GM23338 (cell line): Measurements from ENCODE around the gene NHLRC4. TPM values are rescaled to one million over a fixed set of nuclear protein-coding genes. Genes with fewer than 3 reads are reported as not detected.

Experiments used
- ATAC-seq: fragments of 200-7000 bp; cut with Tn5 transposase; 3 replicates; pipeline ENCODE4 v1.9.1; 2020
- DNase-seq: peaks from one replicate; pipeline ENCODE4 v3.0.0-alpha.2; 2015; ENCODE audit warnings: low spot score
- H2AFZ ChIP-seq: fragments of 200-600 bp; sonication (generic); 2 replicates; pipeline ENCODE4 v1.8.0; 2016; ENCODE audit warnings: antibody characterized with exemption, mild to moderate bottlenecking, moderate library complexity
- H3F3A ChIP-seq: fragments of 200-600 bp; sonication (generic); replicated peaks from 2 replicates; pipeline ENCODE4 v1.8.0; 2017; ENCODE audit warnings: antibody characterized with exemption, mixed run types, low read depth
- H3K27ac ChIP-seq: fragments of 200-600 bp; sonication (generic); 2 replicates; pipeline ENCODE4 v1.6.1; 2016; ENCODE audit warnings: low read depth
- H3K27me3 ChIP-seq: fragments of 200-600 bp; sonication (generic); 2 replicates; pipeline ENCODE4 v1.8.0; 2016; ENCODE audit warnings: mild to moderate bottlenecking, mixed run types, moderate library complexity; ENCODE audit not compliant: insufficient read depth
- H3K36me3 ChIP-seq: fragments of 200-600 bp; sonication (generic); 2 replicates; pipeline ENCODE4 v1.8.0; 2016; ENCODE audit warnings: mild to moderate bottlenecking; ENCODE audit not compliant: insufficient read depth
- H3K4me1 ChIP-seq: fragments of 200-600 bp; sonication (generic); 2 replicates; pipeline ENCODE4 v1.8.0; 2016; ENCODE audit warnings: mild to moderate bottlenecking, moderate library complexity; ENCODE audit not compliant: insufficient read depth
- H3K4me2 ChIP-seq: fragments of 200-600 bp; sonication (generic); 2 replicates; pipeline ENCODE4 v1.7.1; 2017; ENCODE audit warnings: mixed run types
- H3K4me3 ChIP-seq: fragments of 200-600 bp; sonication (generic); 2 replicates; pipeline ENCODE4 v1.6.1; 2016; ENCODE audit warnings: mixed run types
- H3K79me2 ChIP-seq: fragments of 200-600 bp; sonication (generic); replicated peaks from 2 replicates; pipeline ENCODE4 v1.8.0; 2017; ENCODE audit warnings: mild to moderate bottlenecking; ENCODE audit not compliant: insufficient read depth
- H3K9me2 ChIP-seq: fragments of 200-600 bp; sonication (generic); 2 replicates; pipeline ENCODE4 v1.8.0; 2017; ENCODE audit not compliant: insufficient read depth
- H4K20me1 ChIP-seq: fragments of 200-600 bp; sonication (generic); replicated peaks from 2 replicates; pipeline ENCODE4 v1.8.0; 2017; ENCODE audit warnings: mild to moderate bottlenecking; ENCODE audit not compliant: insufficient read depth
- H3K27ac Mint-ChIP-seq: 2 replicates; pipeline ENCODE4 v1.8.0; 2020; ENCODE audit warnings: inconsistent platforms, mild to moderate bottlenecking, moderate library complexity, mixed read lengths
- H3K27me3 Mint-ChIP-seq: 3 replicates; pipeline ENCODE4 v1.8.0; 2022; ENCODE audit warnings: low read depth, mild to moderate bottlenecking, moderate library complexity, mixed read lengths, inconsistent platforms; ENCODE audit not compliant: insufficient read depth, poor library complexity
- H3K36me3 Mint-ChIP-seq: 3 replicates; pipeline ENCODE4 v1.8.0; 2021; ENCODE audit warnings: low read depth, mild to moderate bottlenecking, inconsistent platforms, moderate library complexity, mixed read lengths
- H3K4me1 Mint-ChIP-seq: 3 replicates; pipeline ENCODE4 v1.8.0; 2020; ENCODE audit warnings: mild to moderate bottlenecking, inconsistent platforms, mixed read lengths
- H3K4me3 Mint-ChIP-seq: 3 replicates; pipeline ENCODE4 v1.8.0; 2021; ENCODE audit warnings: moderate library complexity, mild to moderate bottlenecking, inconsistent platforms, mixed read lengths
- H3K9me3 Mint-ChIP-seq: 3 replicates; pipeline ENCODE4 v1.8.0; 2020; ENCODE audit warnings: moderate library complexity, mild to moderate bottlenecking, inconsistent platforms, mixed read lengths
- ETS1 ChIP-seq: IDR thresholded peaks from 2 replicates; pipeline ENCODE4 v1.6.1; 2016; ENCODE audit warnings: antibody characterized with exemption
- POLR2AphosphoS5 ChIP-seq: IDR thresholded peaks from 2 replicates; pipeline ENCODE4 v1.6.1; 2016; ENCODE audit warnings: antibody characterized with exemption, low read depth
- REST ChIP-seq: IDR thresholded peaks from one replicate; pipeline ENCODE4 v1.6.1; 2018; ENCODE audit warnings: antibody characterized with exemption; ENCODE audit not compliant: unreplicated experiment
- polyA plus RNA-seq: library from polyadenylated mRNA; unstranded; fragments of >200 nt; fragmentation: Nextera tagmentation; extraction: Ambion mirVana; gene quantifications from 2 replicates; pipeline ENCODE4 v1.2.1, GENCODE V29; 2016
- total RNA-seq: library from RNA; depleted of rRNA; stranded (reverse); fragments of >200 nt; shearing (Covaris generic); gene quantifications from 2 replicates; pipeline ENCODE4 v1.2.3, GENCODE V29; 2014
- TF ChIP-seq, protein P1 (sequence below), 2 experiments: fragments of 200-600 bp in 1 of 2; sonication (generic) in 1 of 2; conservative IDR thresholded peaks; 2 replicates each; pipeline versions ENCODE4 v1.5.1 to v1.6.1; 2016 to 2017; ENCODE audit warnings: antibody characterized with exemption in 2 of 2, low read depth in 2 of 2, mild to moderate bottlenecking in 2 of 2, moderate library complexity in 1 of 2

NHLRC4 gene
- total and polyA plus RNA-seq, 2 experiments from 2014 or later = 0.47 to 0.80 TPM

- TF ChIP-seq, protein P1, sequence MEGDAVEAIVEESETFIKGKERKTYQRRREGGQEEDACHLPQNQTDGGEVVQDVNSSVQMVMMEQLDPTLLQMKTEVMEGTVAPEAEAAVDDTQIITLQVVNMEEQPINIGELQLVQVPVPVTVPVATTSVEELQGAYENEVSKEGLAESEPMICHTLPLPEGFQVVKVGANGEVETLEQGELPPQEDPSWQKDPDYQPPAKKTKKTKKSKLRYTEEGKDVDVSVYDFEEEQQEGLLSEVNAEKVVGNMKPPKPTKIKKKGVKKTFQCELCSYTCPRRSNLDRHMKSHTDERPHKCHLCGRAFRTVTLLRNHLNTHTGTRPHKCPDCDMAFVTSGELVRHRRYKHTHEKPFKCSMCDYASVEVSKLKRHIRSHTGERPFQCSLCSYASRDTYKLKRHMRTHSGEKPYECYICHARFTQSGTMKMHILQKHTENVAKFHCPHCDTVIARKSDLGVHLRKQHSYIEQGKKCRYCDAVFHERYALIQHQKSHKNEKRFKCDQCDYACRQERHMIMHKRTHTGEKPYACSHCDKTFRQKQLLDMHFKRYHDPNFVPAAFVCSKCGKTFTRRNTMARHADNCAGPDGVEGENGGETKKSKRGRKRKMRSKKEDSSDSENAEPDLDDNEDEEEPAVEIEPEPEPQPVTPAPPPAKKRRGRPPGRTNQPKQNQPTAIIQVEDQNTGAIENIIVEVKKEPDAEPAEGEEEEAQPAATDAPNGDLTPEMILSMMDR (conservative IDR thresholded peaks at IDR 0.05; ENCODE audit: low read depth in 2 of 2) = no peak
- TF ChIP-seq ETS1 (no peak), POLR2AphosphoS5 (no peak)
These were observed 25.2 kb downstream of the NHLRC4 start (continued) for GRCh38 chr16:591892-592517.

GRCh38 chr16:592518-593306, 25.9 kb downstream of the NHLRC4 start:
- H3K4me3 Mint-ChIP-seq = no peak overlapping the region
- Histone ChIP-seq H3K9me2 (no peaks in the 10 kb centered on the region), H3K4me3 (no peak overlapping the region), H3K4me1 (no peaks in the 10 kb centered on the region), H4K20me1 (peaks cover 25% of the 10 kb centered on the region), H3K27me3 (peaks cover 5% of the 10 kb centered on the region), H3K79me2 (peaks cover 36% of the 10 kb centered on the region), H3K27ac (no peak overlapping the region), H3K36me3 (no peaks in the 10 kb centered on the region), H3F3A (peaks cover 5% of the 10 kb centered on the region; the same call in 1 of the 2 replicates), H3K4me2 (no peak overlapping the region), H2AFZ (no peak overlapping the region)
- ATAC-seq = no peak
- H3K27me3 Mint-ChIP-seq = peaks cover 25% of the 10 kb centered on the region
- no peak overlapping the region for H3K27ac Mint-ChIP-seq
- no peaks in the 10 kb centered on the region; the same call in 2 of the 3 replicates for H3K9me3 Mint-ChIP-seq
- H3K4me1 Mint-ChIP-seq = peaks cover 9% of the 10 kb centered on the region
- TF ChIP-seq REST (no peak), POLR2AphosphoS5 (no peak)
- no peak for DNase-seq
- H3K36me3 Mint-ChIP-seq = peaks cover 8% of the 10 kb centered on the region; the same call in 2 of the 3 replicates
